Ovary (tissue), 9 donors: Measurements from ENCODE around the gene RRP7A. TPM values are rescaled to one million over a fixed set of nuclear protein-coding genes. Genes with fewer than 3 reads are reported as not detected.
"Not testable (repeated sequence)": the region's sequence is repeated elsewhere in the genome, so short reads cannot be mapped to it uniquely, and the experiment has no call there.

Source experiments
- DNase-seq, 5 donors: peaks; one replicate each; pipeline ENCODE4 v3.0.0-alpha.2; 2019 to 2020
- H3K27ac ChIP-seq, 2 donors: fragments of 200-600 bp; one replicate each; pipeline versions ENCODE4 v1.5.1 to v1.8.0; 2019 to 2022
- H3K27me3 ChIP-seq: fragments of 200-600 bp; one replicate; pipeline ENCODE4 v1.8.0; 2022
- H3K36me3 ChIP-seq: fragments of 200-600 bp; sonication (generic); one replicate; pipeline ENCODE4 v1.5.1; 2019
- H3K4me1 ChIP-seq: one replicate; pipeline ENCODE4 v1.8.1; 2013; ENCODE audit warnings: mild to moderate bottlenecking, moderate library complexity; ENCODE audit not compliant: insufficient read depth
- H3K4me3 ChIP-seq: fragments of 200-600 bp; sonication (generic); one replicate; pipeline ENCODE4 v1.5.1; 2017
- H3K9me3 ChIP-seq, 2 donors: fragments of 200-600 bp in 1 of 2; sonication (generic) in 1 of 2; one replicate each; pipeline versions ENCODE4 v1.5.1 to v1.8.1; 2013 to 2019; ENCODE audit warnings: mild to moderate bottlenecking in 1 of 2, moderate library complexity in 1 of 2
- CTCF ChIP-seq, 3 donors: fragments of 450-650 bp in 2 of 3; fragments of 200-600 bp in 1 of 3; IDR thresholded peaks; one replicate each; pipeline versions ENCODE4 v1.5.1 to v1.8.0; 2016 to 2022; ENCODE audit warnings: antibody characterized with exemption in 3 of 3, mild to moderate bottlenecking in 1 of 3
- EP300 ChIP-seq: sonication (generic); formaldehyde crosslinking; IDR thresholded peaks from one replicate; pipeline ENCODE4 v1.6.1; 2017; ENCODE audit warnings: antibody characterized with exemption
- POLR2A ChIP-seq: fragments of 450-650 bp; IDR thresholded peaks from one replicate; pipeline ENCODE4 v1.6.1; 2017; ENCODE audit warnings: antibody characterized with exemption, mild to moderate bottlenecking, moderate library complexity
- WGBS, 3 donors: extraction: QIAGEN DNeasy Blood & Tissue Kit in 1 of 3; methylation state at CpG; one replicate each; pipeline versions ENCODE4 v1.1.5 to v1.1.7; 2013 to 2017; 5-methylcytosine and 5-hydroxymethylcytosine counted together
- intact Hi-C, 4 donors: fragments of 100-400 bp; cut with DNase I; formaldehyde crosslinking; loops; one replicate each; pipeline versions ENCODE4 v1.11.0 to v1.15.1; 2022 to 2023
- polyA plus RNA-seq, 2 donors: library from polyadenylated mRNA; stranded (reverse); fragments of 200-250 nt in 1 of 2; fragments of 350-450 nt in 1 of 2; fragmentation: Illumina TruSeq in 1 of 2; extraction: RNeasy Lipid Tissue Mini Kit (QIAGEN cat#74804) in 1 of 2; gene quantifications; one replicate each; pipeline ENCODE4 v1.2.3, GENCODE V29; 2013 to 2014
- total RNA-seq, 7 donors: library from RNA; depleted of rRNA in 2 of 7; stranded (reverse); fragments of >200 nt in 2 of 7; fragmentation: NEBNext Ultra II Directional in 3 of 7; extraction: Animal tissue kit (Norgen Biotek cat#: 25700) in 3 of 7; gene quantifications; one replicate each; pipeline versions ENCODE4 v1.1.0 to v1.2.4, GENCODE V29; 2016 to 2023
- donor health status: DM: no; HTN: no; CAD: no; lungs with moderate emphysema.
- donor health status: DM: no; HTN: no; CAD: no.
- donor health status: Bipolar disorder and iron deficiency.
- donor health status: DM: yes; HTN: yes; CAD: no.
- donor health status: DM: no; HTN: no; CAD: no.
- donor health status: DM: yes; HTN: yes; CAD: no.

RRP7A gene
- total and polyA plus RNA-seq, 9 donors, result 9.3 to 43.9 (median 35.6) TPM

- 5 to 18% (median 13%) methylated on average over 25 to 26 of the region's 26 CpGs for WGBS, 3 donors
- Histone ChIP-seq H3K27me3 (no peaks in the 10 kb centered on the region), H3K36me3 (no peaks in the 10 kb centered on the region), H3K4me1 (peaks cover 4% of the 10 kb centered on the region), H3K27ac (peak overlapping the region in 1 of 2 donors; percentile 55), H3K4me3 (peak overlapping the region; percentile 37), H3K9me3 (no peaks in the 10 kb centered on the region)
- DNase-seq, result peak in 2 of 5 donors; percentile 47 to 68
- no peak for TF ChIP-seq EP300
- no peak for TF ChIP-seq CTCF (IDR thresholded peaks at IDR 0.05)
- no peak for TF ChIP-seq POLR2A
- intact Hi-C loops, result no loop called here
Observed at GRCh38 chr22:42500836-42501179, 18.8 kb downstream of the RRP7A start.

GRCh38 chr22:42500161-42500835 lies 19.3 kb downstream of the RRP7A start:
- Histone ChIP-seq H3K36me3 (no peaks in the 10 kb centered on the region), H3K4me1 (peaks cover 4% of the 10 kb centered on the region), H3K4me3 (peak overlapping the region; percentile 37), H3K27me3 (no peaks in the 10 kb centered on the region), H3K9me3 (no peaks in the 10 kb centered on the region), H3K27ac (peak overlapping the region in 1 of 2 donors; percentile 55)
- DNase-seq, result peak; percentile 89 to 95 (median 95)
- WGBS, 3 donors, result 2 to 3% (median 2%) methylated on average over 33 to 56 of the region's 56 CpGs
- intact Hi-C loops, result no loop called here
- TF ChIP-seq EP300 (no peak), POLR2A (no peak), CTCF (IDR thresholded peaks at IDR 0.05) (no peak)

- H3K4me1 ChIP-seq, H3K27ac ChIP-seq, H3K36me3 ChIP-seq, intact Hi-C loops, H3K9me3 ChIP-seq, H3K27me3 ChIP-seq, DNase-seq: not testable (repeated sequence)
- peak overlapping the region; percentile 37 for H3K4me3 ChIP-seq
- 28 to 54% (median 51%) methylated on average over 15 of the region's 15 CpGs for WGBS, 3 donors
Observed at GRCh38 chr22:42499773-42500160, 19.8 kb downstream of the RRP7A start.

- WGBS, 3 donors, result 50 to 57% (median 56%) methylated on average over 10 of the region's 10 CpGs
- H3K36me3 ChIP-seq, H3K27me3 ChIP-seq, DNase-seq, H3K9me3 ChIP-seq, H3K4me1 ChIP-seq, H3K27ac ChIP-seq, H3K4me3 ChIP-seq, intact Hi-C loops: not testable (repeated sequence)
Observed at GRCh38 chr22:42495533-42496141, 24.0 kb downstream of the RRP7A start.

GRCh38 chr22:42493393-42493792 lies 26.2 kb downstream of the RRP7A start:
- Histone ChIP-seq H3K4me3 (no peak overlapping the region), H3K9me3 (no peaks in the 10 kb centered on the region), H3K27ac (no peak overlapping the region), H3K4me1 (no peaks in the 10 kb centered on the region), H3K36me3 (no peaks in the 10 kb centered on the region), H3K27me3 (no peaks in the 10 kb centered on the region)
- no peak for TF ChIP-seq CTCF (IDR thresholded peaks at IDR 0.05)
- no peak for TF ChIP-seq POLR2A
- no peak for TF ChIP-seq EP300
- 67 to 70% (median 70%) methylated on average over 6 of the region's 6 CpGs for WGBS, 3 donors
- intact Hi-C loops, result no loop called here
- no peak for DNase-seq
